Activated T-cell treated with anti-CD3 and anti-CD28 coated beads, Interleukin-2, amount 50 U/mL, for 48 hours (primary cell): ENCODE measurements around the gene DLG2.
"Not testable (repeated sequence)": the region's sequence is repeated elsewhere in the genome, so short reads cannot be mapped to it uniquely, and the experiment has no call there.

ENCODE experiments used
- DNase-seq, 2 experiments: peaks; one replicate each; pipeline ENCODE4 v3.0.0-alpha.2; 2020

DLG2 gene

GRCh38 chr11:85094795-85095194, 532.3 kb downstream of the DLG2 start:
- DNase-seq: no peak

- DNase-seq: no peak
Observed at GRCh38 chr11:85089654-85090053, 537.5 kb downstream of the DLG2 start.

- DNase-seq: no peak
Observed at GRCh38 chr11:85088286-85088685, 538.9 kb downstream of the DLG2 start.

GRCh38 chr11:85086504-85087284, 540.5 kb downstream of the DLG2 start:
- DNase-seq: no peak

GRCh38 chr11:85076535-85077330, 550.4 kb downstream of the DLG2 start:
- DNase-seq: no peak

GRCh38 chr11:85062659-85063058, 564.5 kb downstream of the DLG2 start:
- no peak for DNase-seq

- DNase-seq: no peak
Observed at GRCh38 chr11:85052636-85053035, 574.5 kb downstream of the DLG2 start.

GRCh38 chr11:85048801-85049200, 578.3 kb downstream of the DLG2 start:
- DNase-seq: no peak

- no peak for DNase-seq
Observed at GRCh38 chr11:85045716-85046115, 581.4 kb downstream of the DLG2 start.

- no peak for DNase-seq
Observed at GRCh38 chr11:85044911-85045310, 582.2 kb downstream of the DLG2 start.

GRCh38 chr11:85042361-85042760, 584.8 kb downstream of the DLG2 start:
- DNase-seq: no peak

- DNase-seq: no peak
Observed at GRCh38 chr11:85040166-85040565, 587.0 kb downstream of the DLG2 start.

- no peak for DNase-seq
Observed at GRCh38 chr11:85029964-85030363, 597.2 kb downstream of the DLG2 start.

- no peak for DNase-seq
Observed at GRCh38 chr11:85028329-85029101, 598.6 kb downstream of the DLG2 start.

GRCh38 chr11:85027346-85027745, 599.8 kb downstream of the DLG2 start:
- no peak for DNase-seq

GRCh38 chr11:85021058-85021457, 606.1 kb downstream of the DLG2 start:
- DNase-seq: no peak

GRCh38 chr11:84993386-84993785, 633.8 kb downstream of the DLG2 start:
- no peak for DNase-seq

- no peak for DNase-seq
Observed at GRCh38 chr11:84990141-84990540, 637.0 kb downstream of the DLG2 start.

GRCh38 chr11:84987686-84988187, 639.4 kb downstream of the DLG2 start:
- not testable (repeated sequence) for DNase-seq

GRCh38 chr11:84981301-84981700, 645.8 kb downstream of the DLG2 start:
- DNase-seq: no peak

- DNase-seq: no peak
Observed at GRCh38 chr11:84969103-84969502, 658.0 kb downstream of the DLG2 start.

- DNase-seq: no peak
Observed at GRCh38 chr11:84965484-84965883, 661.7 kb downstream of the DLG2 start.

GRCh38 chr11:84963240-84963639, 663.9 kb downstream of the DLG2 start:
- no peak for DNase-seq
